ENCODE results near the gene SLC44A5. TPM values are rescaled to one million over a fixed set of nuclear protein-coding genes. Genes with fewer than 3 reads are reported as not detected.

SLC44A5 gene
- polyA plus RNA-seq, 3 donors: not detected

GRCh38 chr1:75615613-75616435 is 4.9 kb upstream of the SLC44A5 start:
- H3K9me3 Mint-ChIP-seq: peaks cover 0 to 18% (median 14%) of the 10 kb centered on the region in 7 donors
- no peak overlapping the region for H3K4me3 ChIP-seq (replicated peaks in 1 of 3; ENCODE audit: low read depth in 2 of 3, low read length in 3 of 3)
- no peak overlapping the region for H3K27ac ChIP-seq (ENCODE audit: low read depth in 1 of 2, low read length in 2 of 2)
- no peak overlapping the region for H3K27ac Mint-ChIP-seq
- no peak overlapping the region for H2AFZ ChIP-seq (ENCODE audit: insufficient read depth, low read depth, low read length, poor library complexity, severe bottlenecking)
- no peak overlapping the region for H3K9ac ChIP-seq (ENCODE audit: insufficient read depth, low read length, poor library complexity, severe bottlenecking)
- no peaks in the 10 kb centered on the region for H4K20me1 ChIP-seq (ENCODE audit: insufficient read depth, low read length)
- H3K4me1 ChIP-seq (ENCODE audit: control insufficient read depth in 1 of 2, insufficient read depth in 2 of 2, low read length in 2 of 2): peaks cover 7 to 11% of the 10 kb centered on the region in 2 donors
- TF ChIP-seq, protein P1, sequence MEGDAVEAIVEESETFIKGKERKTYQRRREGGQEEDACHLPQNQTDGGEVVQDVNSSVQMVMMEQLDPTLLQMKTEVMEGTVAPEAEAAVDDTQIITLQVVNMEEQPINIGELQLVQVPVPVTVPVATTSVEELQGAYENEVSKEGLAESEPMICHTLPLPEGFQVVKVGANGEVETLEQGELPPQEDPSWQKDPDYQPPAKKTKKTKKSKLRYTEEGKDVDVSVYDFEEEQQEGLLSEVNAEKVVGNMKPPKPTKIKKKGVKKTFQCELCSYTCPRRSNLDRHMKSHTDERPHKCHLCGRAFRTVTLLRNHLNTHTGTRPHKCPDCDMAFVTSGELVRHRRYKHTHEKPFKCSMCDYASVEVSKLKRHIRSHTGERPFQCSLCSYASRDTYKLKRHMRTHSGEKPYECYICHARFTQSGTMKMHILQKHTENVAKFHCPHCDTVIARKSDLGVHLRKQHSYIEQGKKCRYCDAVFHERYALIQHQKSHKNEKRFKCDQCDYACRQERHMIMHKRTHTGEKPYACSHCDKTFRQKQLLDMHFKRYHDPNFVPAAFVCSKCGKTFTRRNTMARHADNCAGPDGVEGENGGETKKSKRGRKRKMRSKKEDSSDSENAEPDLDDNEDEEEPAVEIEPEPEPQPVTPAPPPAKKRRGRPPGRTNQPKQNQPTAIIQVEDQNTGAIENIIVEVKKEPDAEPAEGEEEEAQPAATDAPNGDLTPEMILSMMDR (IDR thresholded peaks at IDR 0.05): no peak
- H3K36me3 ChIP-seq (replicated peaks in 1 of 2; ENCODE audit: control insufficient read depth in 1 of 2, insufficient read depth in 2 of 2, low read length in 2 of 2): no peaks in the 10 kb centered on the region
- H3K27me3 ChIP-seq (ENCODE audit: control insufficient read depth in 2 of 2, insufficient read depth in 2 of 2, low read length in 2 of 2): peaks cover 50 to 69% of the 10 kb centered on the region in 2 donors
- H3K36me3 Mint-ChIP-seq: peaks cover 0 to 7% of the 10 kb centered on the region in 2 donors
- peaks cover 0 to 13% of the 10 kb centered on the region in 2 donors for H3K9me3 ChIP-seq (replicated peaks in 1 of 2; ENCODE audit: control insufficient read depth in 1 of 2, insufficient read depth in 1 of 2, low read length in 2 of 2)
- H3K4me1 Mint-ChIP-seq: peaks cover 17% of the 10 kb centered on the region
- peak overlapping the region in 1 of 2 donors; percentile 85 for H3K4me3 Mint-ChIP-seq
- intact Hi-C loops (cut with micrococcal nuclease): no loop called here
- 1% methylated on average over 44 of the region's 72 CpGs for WGBS (ENCODE audit: insufficient coverage)
- no peak for DNase-seq
- no peak overlapping the region for H3K4me2 ChIP-seq (replicated peaks; ENCODE audit: extremely low read depth, low read length, poor library complexity, severe bottlenecking)
- H3K27me3 Mint-ChIP-seq (ENCODE audit: low read depth in 3 of 3): peaks cover 58 to 76% (median 66%) of the 10 kb centered on the region in 3 donors
- no peaks in the 10 kb centered on the region for H3K79me2 ChIP-seq (ENCODE audit: insufficient read depth, low read length)

GRCh38 chr1:75614399-75614756 is 3.5 kb upstream of the SLC44A5 start:
- H3K79me2 ChIP-seq (ENCODE audit: insufficient read depth, low read length): no peaks in the 10 kb centered on the region
- intact Hi-C loops (cut with micrococcal nuclease): no loop called here
- no peak overlapping the region for H2AFZ ChIP-seq (ENCODE audit: insufficient read depth, low read depth, low read length, poor library complexity, severe bottlenecking)
- Mint-ChIP-seq H3K4me1 (peaks cover 17% of the 10 kb centered on the region), H3K27ac (no peak overlapping the region), H3K27me3 (ENCODE audit: low read depth in 3 of 3) (peaks cover 55 to 70% (median 60%) of the 10 kb centered on the region in 3 donors), H3K9me3 (peaks cover 0 to 17% (median 14%) of the 10 kb centered on the region in 7 donors), H3K36me3 (peaks cover 0 to 7% of the 10 kb centered on the region in 2 donors), H3K4me3 (peak overlapping the region in 1 of 2 donors; percentile 76)
- H3K9me3 ChIP-seq (replicated peaks in 1 of 2; ENCODE audit: control insufficient read depth in 1 of 2, insufficient read depth in 1 of 2, low read length in 2 of 2): peaks cover 0 to 13% of the 10 kb centered on the region in 2 donors
- H4K20me1 ChIP-seq (ENCODE audit: insufficient read depth, low read length): no peaks in the 10 kb centered on the region
- H3K27ac ChIP-seq (ENCODE audit: low read depth in 1 of 2, low read length in 2 of 2): no peak overlapping the region
- H3K4me1 ChIP-seq (ENCODE audit: control insufficient read depth in 1 of 2, insufficient read depth in 2 of 2, low read length in 2 of 2): peaks cover 7 to 11% of the 10 kb centered on the region in 2 donors
- no peaks in the 10 kb centered on the region for H3K36me3 ChIP-seq (replicated peaks in 1 of 2; ENCODE audit: control insufficient read depth in 1 of 2, insufficient read depth in 2 of 2, low read length in 2 of 2)
- H3K9ac ChIP-seq (ENCODE audit: insufficient read depth, low read length, poor library complexity, severe bottlenecking): no peak overlapping the region
- WGBS (ENCODE audit: insufficient coverage): 4% methylated on average over 8 of the region's 8 CpGs
- no peak overlapping the region for H3K4me2 ChIP-seq (replicated peaks; ENCODE audit: extremely low read depth, low read length, poor library complexity, severe bottlenecking)
- H3K27me3 ChIP-seq (ENCODE audit: control insufficient read depth in 2 of 2, insufficient read depth in 2 of 2, low read length in 2 of 2): peaks cover 50 to 69% of the 10 kb centered on the region in 2 donors
- no peak overlapping the region for H3K4me3 ChIP-seq (replicated peaks in 1 of 3; ENCODE audit: low read depth in 2 of 3, low read length in 3 of 3)
- TF ChIP-seq, protein P1 (IDR thresholded peaks at IDR 0.05): no peak
- DNase-seq: no peak
